Measurements from ENCODE around the gene ATXN1. TPM values are rescaled to one million over a fixed set of nuclear protein-coding genes. Genes with fewer than 3 reads are reported as not detected.
A peak's percentile ranks its signal among the peaks of the same experiment; 100 is the strongest.

ATXN1 gene
- total RNA-seq, 1 donor, result 48.5 TPM

GRCh38 chr6:16754876-16755275, 6.4 kb downstream of the ATXN1 start:
- TF ChIP-seq, protein P1, sequence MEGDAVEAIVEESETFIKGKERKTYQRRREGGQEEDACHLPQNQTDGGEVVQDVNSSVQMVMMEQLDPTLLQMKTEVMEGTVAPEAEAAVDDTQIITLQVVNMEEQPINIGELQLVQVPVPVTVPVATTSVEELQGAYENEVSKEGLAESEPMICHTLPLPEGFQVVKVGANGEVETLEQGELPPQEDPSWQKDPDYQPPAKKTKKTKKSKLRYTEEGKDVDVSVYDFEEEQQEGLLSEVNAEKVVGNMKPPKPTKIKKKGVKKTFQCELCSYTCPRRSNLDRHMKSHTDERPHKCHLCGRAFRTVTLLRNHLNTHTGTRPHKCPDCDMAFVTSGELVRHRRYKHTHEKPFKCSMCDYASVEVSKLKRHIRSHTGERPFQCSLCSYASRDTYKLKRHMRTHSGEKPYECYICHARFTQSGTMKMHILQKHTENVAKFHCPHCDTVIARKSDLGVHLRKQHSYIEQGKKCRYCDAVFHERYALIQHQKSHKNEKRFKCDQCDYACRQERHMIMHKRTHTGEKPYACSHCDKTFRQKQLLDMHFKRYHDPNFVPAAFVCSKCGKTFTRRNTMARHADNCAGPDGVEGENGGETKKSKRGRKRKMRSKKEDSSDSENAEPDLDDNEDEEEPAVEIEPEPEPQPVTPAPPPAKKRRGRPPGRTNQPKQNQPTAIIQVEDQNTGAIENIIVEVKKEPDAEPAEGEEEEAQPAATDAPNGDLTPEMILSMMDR (IDR thresholded peaks at IDR 0.05; ENCODE audit: extremely low read depth, low read depth, low read length), result no peak
- no peaks in the 10 kb centered on the region for H3K9me3 ChIP-seq (ENCODE audit: low read depth, low read length)
- H4K20me1 ChIP-seq (ENCODE audit: insufficient read depth, low read length), result peaks cover 6% of the 10 kb centered on the region
- peaks cover 53% of the 10 kb centered on the region for H3K4me1 ChIP-seq (ENCODE audit: insufficient read depth, low read length)
- H3K27me3 ChIP-seq (ENCODE audit: insufficient read depth, low read length), result no peaks in the 10 kb centered on the region
- H3K79me2 ChIP-seq (ENCODE audit: insufficient read depth, low read length), result peaks cover 81% of the 10 kb centered on the region
- no peak overlapping the region for H2AFZ ChIP-seq (ENCODE audit: low read length)
- H3K27ac ChIP-seq (ENCODE audit: low read depth, low read length), result no peak overlapping the region
- no peak overlapping the region for H3K4me3 ChIP-seq (ENCODE audit: insufficient read depth, low read length)
- peaks cover 6% of the 10 kb centered on the region for H3K36me3 ChIP-seq (ENCODE audit: insufficient read depth, low read length)
- H3K4me2 ChIP-seq (ENCODE audit: insufficient read depth, low read length), result no peak overlapping the region
- no peak for DNase-seq (ENCODE audit: insufficient read length, low spot score, missing footprints)

GRCh38 chr6:16754274-16754673, 7.0 kb downstream of the ATXN1 start:
- no peak for DNase-seq (ENCODE audit: insufficient read length, low spot score, missing footprints)
- peaks cover 83% of the 10 kb centered on the region for H3K79me2 ChIP-seq (ENCODE audit: insufficient read depth, low read length)
- H2AFZ ChIP-seq (ENCODE audit: low read length), result no peak overlapping the region
- TF ChIP-seq, protein P1 (IDR thresholded peaks at IDR 0.05; ENCODE audit: extremely low read depth, low read depth, low read length), result no peak
- peaks cover 12% of the 10 kb centered on the region for H3K36me3 ChIP-seq (ENCODE audit: insufficient read depth, low read length)
- peaks cover 6% of the 10 kb centered on the region for H4K20me1 ChIP-seq (ENCODE audit: insufficient read depth, low read length)
- no peak overlapping the region for H3K4me2 ChIP-seq (ENCODE audit: insufficient read depth, low read length)
- H3K9me3 ChIP-seq (ENCODE audit: low read depth, low read length), result no peaks in the 10 kb centered on the region
- H3K4me1 ChIP-seq (ENCODE audit: insufficient read depth, low read length), result peaks cover 54% of the 10 kb centered on the region
- H3K4me3 ChIP-seq (ENCODE audit: insufficient read depth, low read length), result no peak overlapping the region
- no peak overlapping the region for H3K27ac ChIP-seq (ENCODE audit: low read depth, low read length)
- H3K27me3 ChIP-seq (ENCODE audit: insufficient read depth, low read length), result no peaks in the 10 kb centered on the region

DNA sequence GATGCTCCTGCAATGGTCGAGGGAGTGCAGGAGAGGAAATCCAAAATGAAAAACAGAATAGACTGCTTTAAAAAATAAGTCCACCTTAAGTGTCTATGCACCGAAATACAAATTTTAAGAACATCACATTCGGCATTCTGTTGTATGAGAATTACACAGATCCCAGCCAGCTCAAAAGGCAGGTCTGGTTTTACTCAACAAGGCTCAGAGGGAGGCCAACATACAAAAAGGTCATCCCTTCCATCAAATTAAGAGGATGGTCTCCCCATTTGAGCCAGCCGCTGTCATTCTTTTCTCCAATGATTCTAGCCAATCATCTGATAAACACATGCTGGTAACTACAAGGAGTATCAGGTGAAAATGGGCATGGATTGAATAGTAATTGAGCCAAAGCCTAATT, 7.9 kb downstream of the ATXN1 start:
- Histone ChIP-seq H3K36me3 (ENCODE audit: insufficient read depth, low read length) (peaks cover 13% of the 10 kb centered on the region), H3K4me3 (ENCODE audit: insufficient read depth, low read length) (no peak overlapping the region), H3K4me1 (ENCODE audit: insufficient read depth, low read length) (peaks cover 44% of the 10 kb centered on the region), H3K4me2 (ENCODE audit: insufficient read depth, low read length) (no peak overlapping the region), H3K9me3 (ENCODE audit: low read depth, low read length) (no peaks in the 10 kb centered on the region), H3K27me3 (ENCODE audit: insufficient read depth, low read length) (no peaks in the 10 kb centered on the region), H3K79me2 (ENCODE audit: insufficient read depth, low read length) (peaks cover 84% of the 10 kb centered on the region), H2AFZ (ENCODE audit: low read length) (no peak overlapping the region), H4K20me1 (ENCODE audit: insufficient read depth, low read length) (peaks cover 3% of the 10 kb centered on the region), H3K27ac (ENCODE audit: low read depth, low read length) (peak overlapping the region; percentile 87)
- TF ChIP-seq, protein P1 (IDR thresholded peaks at IDR 0.05; ENCODE audit: extremely low read depth, low read depth, low read length), result no peak
- DNase-seq (ENCODE audit: insufficient read length, low spot score, missing footprints), result no peak

DNA sequence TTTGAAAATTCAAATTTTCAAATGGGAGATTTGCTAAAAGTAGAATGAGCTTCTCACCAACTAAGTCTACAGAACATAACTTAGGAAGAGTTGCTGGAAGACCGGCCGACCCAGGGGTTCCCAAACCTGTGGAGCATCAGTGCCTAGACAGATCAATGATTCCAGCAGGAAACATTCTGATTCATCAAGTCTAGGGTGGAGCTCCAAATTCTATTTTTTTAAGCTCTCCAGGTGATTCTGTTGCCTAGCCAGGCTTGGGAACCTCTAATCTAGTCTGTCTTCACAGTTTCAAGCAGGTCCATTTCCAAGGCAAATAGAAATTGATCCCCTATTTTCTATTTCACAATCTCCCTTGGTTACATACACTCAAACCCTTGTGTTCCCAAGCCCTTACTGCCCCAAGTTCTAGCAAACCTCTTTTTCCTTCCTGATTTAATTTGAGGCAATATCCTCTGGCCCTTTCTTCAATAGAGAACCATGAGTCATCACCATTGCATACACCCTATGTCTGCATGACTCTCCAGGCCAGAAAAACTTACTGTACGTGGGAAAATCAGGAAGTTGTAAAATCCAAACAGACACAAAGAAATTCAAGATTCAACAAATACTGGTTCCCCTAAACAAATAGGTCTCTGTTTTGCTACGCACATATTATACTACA, 8.9 kb downstream of the ATXN1 start:
- Histone ChIP-seq H2AFZ (ENCODE audit: low read length) (no peak overlapping the region), H3K36me3 (ENCODE audit: insufficient read depth, low read length) (peaks cover 13% of the 10 kb centered on the region), H3K27me3 (ENCODE audit: insufficient read depth, low read length) (no peaks in the 10 kb centered on the region), H3K9me3 (ENCODE audit: low read depth, low read length) (no peaks in the 10 kb centered on the region), H3K4me2 (ENCODE audit: insufficient read depth, low read length) (peak overlapping the region; percentile 34), H3K4me3 (ENCODE audit: insufficient read depth, low read length) (no peak overlapping the region), H3K79me2 (ENCODE audit: insufficient read depth, low read length) (peaks cover 83% of the 10 kb centered on the region), H3K4me1 (ENCODE audit: insufficient read depth, low read length) (peaks cover 51% of the 10 kb centered on the region), H4K20me1 (ENCODE audit: insufficient read depth, low read length) (no peaks in the 10 kb centered on the region), H3K27ac (ENCODE audit: low read depth, low read length) (peak overlapping the region; percentile 87)
- no peak for DNase-seq (ENCODE audit: insufficient read length, low spot score, missing footprints)
- TF ChIP-seq, protein P1 (IDR thresholded peaks at IDR 0.05; ENCODE audit: extremely low read depth, low read depth, low read length), result no peak
